K562 (cell line): ENCODE data around the gene FBXO8. TPM values are rescaled to one million over a fixed set of nuclear protein-coding genes. Genes with fewer than 3 reads are reported as not detected.

ENCODE experiments used
- ATF7 ChIP-seq: fragments of 450-650 bp; IDR thresholded peaks from 2 replicates; pipeline ENCODE4 v1.7.1; 2014; ENCODE audit warnings: mild to moderate bottlenecking, moderate library complexity
- CREB3L1 ChIP-seq: fragments of 450-650 bp; IDR thresholded peaks from 2 replicates; pipeline ENCODE4 v1.6.1; 2014; ENCODE audit warnings: low read depth, mild to moderate bottlenecking, moderate library complexity, borderline replicate concordance
- DIDO1 ChIP-seq: fragments of 450-650 bp; IDR thresholded peaks from 2 replicates; pipeline ENCODE4 v1.6.1; 2016; ENCODE audit warnings: low read depth, missing biosample characterization, missing genetic modification characterization
- HDAC2 ChIP-seq: fragments of 450-650 bp; IDR thresholded peaks from 2 replicates; pipeline ENCODE4 v1.6.1; 2016; ENCODE audit warnings: mild to moderate bottlenecking
- LARP7 ChIP-seq: fragments of 450-650 bp; IDR thresholded peaks from 2 replicates; pipeline ENCODE4 v1.6.1; 2016
- NCOA1 ChIP-seq: fragments of 450-650 bp; IDR thresholded peaks from 2 replicates; pipeline ENCODE4 v1.6.1; 2016; ENCODE audit warnings: low read depth
- NCOA6 ChIP-seq: fragments of 450-650 bp; IDR thresholded peaks from 2 replicates; pipeline ENCODE4 v1.6.1; 2017; ENCODE audit warnings: mild to moderate bottlenecking
- SIN3A ChIP-seq, 2 experiments: fragments of 150-350 bp in 1 of 2; IDR thresholded peaks; 2 replicates each; pipeline ENCODE4 v1.6.1; 2011 to 2016; ENCODE audit warnings: borderline replicate concordance in 2 of 2, low read depth in 2 of 2, low read length in 2 of 2, mild to moderate bottlenecking in 2 of 2, moderate library complexity in 2 of 2; ENCODE audit not compliant: control insufficient read depth in 1 of 2
- SMAD2 ChIP-seq: fragments of 150-350 bp; IDR thresholded peaks from 2 replicates; pipeline ENCODE4 v1.6.1; 2014; ENCODE audit warnings: low read depth, mild to moderate bottlenecking, low read length
- SP2 ChIP-seq: IDR thresholded peaks from 2 replicates; pipeline ENCODE4 v1.6.1; 2011; ENCODE audit warnings: mild to moderate bottlenecking, low read depth, low read length, moderate library complexity; ENCODE audit not compliant: poor library complexity, severe bottlenecking; ENCODE audit errors: extremely low read depth
- TCF7L2 ChIP-seq: fragments of 150-350 bp; IDR thresholded peaks from 2 replicates; pipeline ENCODE4 v1.6.1; 2016; ENCODE audit warnings: low read depth, mild to moderate bottlenecking, low read length, moderate library complexity
- ZFX ChIP-seq: sonication (generic); formaldehyde crosslinking; IDR thresholded peaks from 2 replicates; pipeline ENCODE4 v1.8.0; 2022; ENCODE audit warnings: mild to moderate bottlenecking, missing genetic modification reagents, moderate library complexity
- ZNF395 ChIP-seq: fragments of 200-800 bp; sonication (Bioruptor generic); IDR thresholded peaks from 2 replicates; pipeline ENCODE4 v1.6.1; 2017; ENCODE audit warnings: missing genetic modification characterization, missing compliant biosample characterization
- ZNF780A ChIP-seq: fragments of 250-450 bp; sonication (Bioruptor Pico); IDR thresholded peaks from 2 replicates; pipeline ENCODE4 v1.5.0; 2021; ENCODE audit warnings: mild to moderate bottlenecking
- polyA plus RNA-seq, 8 experiments: library from polyadenylated mRNA; depleted of rRNA in 4 of 8; stranded (reverse) in 5 of 8; unstranded in 3 of 8; fragments of >200 nt; fragmentation: Nextera tagmentation in 2 of 8; fragmentation: Illumina TruSeq in 1 of 8; extraction: Ambion mirVana in 2 of 8; extraction: Trizol in 1 of 8; gene quantifications; 2 replicates each; pipeline versions ENCODE4 v1.2.1 to v1.2.3, GENCODE V29; 2011 to 2014; ENCODE audit warnings: inconsistent platforms in 1 of 8, missing spikeins in 1 of 8
- total RNA-seq, 7 experiments: library from RNA; depleted of rRNA in 6 of 7; stranded (reverse); fragments of >200 nt in 6 of 7; fragmentation: Illumina TruSeq in 2 of 7; extraction: Trizol in 2 of 7; gene quantifications; 2 replicates each; pipeline versions ENCODE4 v1.2.1 to v1.2.3, GENCODE V29; 2011 to 2021; ENCODE audit warnings: low replicate concordance in 1 of 7

FBXO8 gene
- total and polyA plus RNA-seq, 9 of the 15 experiments (the other 6 are each of a cell fraction or from before 2014, with no cell fraction given) = 12.9 to 27.1 (median 14.8) TPM

- TF ChIP-seq CREB3L1 (peak; percentile 95), SP2 (no peak), ZFX (CRISPR knock-in tag) (peak; percentile 80), LARP7 (peak; percentile 93; the same call in 1 of the 2 replicates), NCOA1 (no peak), ZNF395 (no peak; the same call in 1 of the 2 replicates), ZNF780A (CRISPR knock-in tag) (no peak), ATF7 (peak; percentile 90), SIN3A (IDR thresholded peaks at IDR 0.05; ENCODE audit: borderline replicate concordance in 2 of 2, control insufficient read depth in 1 of 2, low read depth in 2 of 2, low read length in 2 of 2) (peak in 1 of 2 experiments; percentile 40; a peak in 1 of 4 replicates), SMAD2 (no peak), NCOA6 (no peak), DIDO1 (tag) (peak; percentile 97), TCF7L2 (no peak), HDAC2 (peak; percentile 83)
Measured at GRCh38 chr4:174283507-174284471, at the start of gene FBXO8, which contains the start of gene CEP44 (continued).
